Liver (tissue), 9 donors: ENCODE measurements around the gene PFKP. TPM values are rescaled to one million over a fixed set of nuclear protein-coding genes. Genes with fewer than 3 reads are reported as not detected.

Experiments used
- DNase-seq: peaks from one replicate; pipeline ENCODE4 v3.0.0-alpha.2; 2017; ENCODE audit warnings: low spot score
- H3K27ac ChIP-seq, 2 donors: one replicate each; pipeline ENCODE4 v1.7.0; 2013; ENCODE audit warnings: inconsistent platforms in 2 of 2, low read length in 2 of 2, control low read depth in 1 of 2, low read depth in 1 of 2, mild to moderate bottlenecking in 1 of 2
- H3K27me3 ChIP-seq, 4 donors: one replicate each; pipeline versions ENCODE4 v1.6.1 to v1.7.0; 2013; ENCODE audit warnings: low read length in 3 of 4, inconsistent platforms in 1 of 4, mild to moderate bottlenecking in 1 of 4, moderate library complexity in 1 of 4; ENCODE audit not compliant: control insufficient read depth in 4 of 4, insufficient read depth in 4 of 4
- H3K36me3 ChIP-seq, 4 donors: one replicate each; pipeline versions ENCODE4 v1.6.1 to v1.7.0; 2013; ENCODE audit warnings: low read length in 3 of 4, mild to moderate bottlenecking in 3 of 4, low read depth in 1 of 4, moderate library complexity in 1 of 4; ENCODE audit not compliant: control insufficient read depth in 4 of 4, insufficient read depth in 3 of 4
- H3K4me1 ChIP-seq, 4 donors: one replicate each; pipeline versions ENCODE4 v1.6.1 to v1.7.0; 2013; ENCODE audit warnings: low read length in 3 of 4, mild to moderate bottlenecking in 3 of 4, moderate library complexity in 1 of 4; ENCODE audit not compliant: control insufficient read depth in 4 of 4, insufficient read depth in 4 of 4
- H3K4me3 ChIP-seq, 3 donors: one replicate each; pipeline versions ENCODE4 v1.6.1 to v1.7.0; 2013; ENCODE audit warnings: low read length in 3 of 3, control low read depth in 1 of 3, low read depth in 1 of 3, mild to moderate bottlenecking in 1 of 3
- H3K9ac ChIP-seq, 2 donors: one replicate each; pipeline ENCODE4 v1.7.0; 2013; ENCODE audit warnings: low read length in 2 of 2, mild to moderate bottlenecking in 2 of 2, moderate library complexity in 2 of 2, control low read depth in 1 of 2, low read depth in 1 of 2
- H3K9me3 ChIP-seq, 4 donors: one replicate each; pipeline versions ENCODE4 v1.6.1 to v1.7.0; 2013; ENCODE audit warnings: low read length in 3 of 4; ENCODE audit not compliant: control insufficient read depth in 4 of 4
- EGR1 ChIP-seq, 2 donors: IDR thresholded peaks; 2 replicates each; pipeline ENCODE4 v1.6.1; 2016 to 2018; ENCODE audit warnings: antibody characterized with exemption in 2 of 2, low read depth in 2 of 2
- JUND ChIP-seq, 2 donors: IDR thresholded peaks; 2 replicates each; pipeline ENCODE4 v1.6.1; 2016; ENCODE audit warnings: antibody characterized with exemption in 2 of 2
- RXRA ChIP-seq, 2 donors: IDR thresholded peaks; 2 replicates each; pipeline ENCODE4 v1.6.1; 2017 to 2018; ENCODE audit warnings: antibody characterized with exemption in 2 of 2, mild to moderate bottlenecking in 1 of 2
- SP1 ChIP-seq: IDR thresholded peaks from 2 replicates; pipeline ENCODE4 v1.6.1; 2018; ENCODE audit warnings: antibody characterized with exemption, mild to moderate bottlenecking
- YY1 ChIP-seq: IDR thresholded peaks from 2 replicates; pipeline ENCODE4 v1.6.1; 2016; ENCODE audit warnings: antibody characterized with exemption, mild to moderate bottlenecking
- WGBS: extraction: QIAGEN DNeasy Blood & Tissue Kit; methylation state at CpG from one replicate; pipeline ENCODE4 v1.1.7; 2013; 5-methylcytosine and 5-hydroxymethylcytosine counted together
- polyA plus RNA-seq, 2 donors: library from polyadenylated mRNA; stranded (reverse) in 1 of 2; unstranded in 1 of 2; fragments of 200-250 nt in 1 of 2; fragments of >200 nt in 1 of 2; fragmentation: Nextera tagmentation in 1 of 2; extraction: Ambion mirVana in 1 of 2; gene quantifications; one replicate each; pipeline versions ENCODE4 v1.2.1 to v1.2.3, GENCODE V29; 2013 to 2015
- total RNA-seq, 2 donors: library from RNA; depleted of rRNA; stranded (reverse); fragments of >200 nt; gene quantifications; one replicate each; pipeline ENCODE4 v1.2.3, GENCODE V29; 2014
- TF ChIP-seq, protein P1 (sequence below): IDR thresholded peaks from 2 replicates; pipeline ENCODE4 v1.6.1; 2016; ENCODE audit warnings: antibody characterized with exemption
- TF ChIP-seq, protein P2 (sequence below): IDR thresholded peaks from 2 replicates; pipeline ENCODE4 v1.6.1; 2016; ENCODE audit warnings: antibody characterized with exemption, mild to moderate bottlenecking
- TF ChIP-seq, protein P3 (sequence below): fragments of 150-350 bp; IDR thresholded peaks from 2 replicates; pipeline ENCODE4 v1.5.1; 2017; ENCODE audit warnings: improper control_type of control experiment, low read depth, low read length; ENCODE audit not compliant: missing input control
- TF ChIP-seq, protein P4 (sequence below): IDR thresholded peaks from 2 replicates; pipeline ENCODE4 v1.6.1; 2016; ENCODE audit warnings: antibody characterized with exemption
- TF ChIP-seq, protein P5 (sequence below): IDR thresholded peaks from 2 replicates; pipeline ENCODE4 v1.6.1; 2016; ENCODE audit warnings: antibody characterized with exemption
- donor health status: healthy.
- donor health status: healthy.
- donor health status: healthy.
- donor health status: healthy.
- donor health status: healthy.

PFKP gene
- total and polyA plus RNA-seq, 4 donors = 1.1 to 5.0 (median 2.8) TPM

DNA sequence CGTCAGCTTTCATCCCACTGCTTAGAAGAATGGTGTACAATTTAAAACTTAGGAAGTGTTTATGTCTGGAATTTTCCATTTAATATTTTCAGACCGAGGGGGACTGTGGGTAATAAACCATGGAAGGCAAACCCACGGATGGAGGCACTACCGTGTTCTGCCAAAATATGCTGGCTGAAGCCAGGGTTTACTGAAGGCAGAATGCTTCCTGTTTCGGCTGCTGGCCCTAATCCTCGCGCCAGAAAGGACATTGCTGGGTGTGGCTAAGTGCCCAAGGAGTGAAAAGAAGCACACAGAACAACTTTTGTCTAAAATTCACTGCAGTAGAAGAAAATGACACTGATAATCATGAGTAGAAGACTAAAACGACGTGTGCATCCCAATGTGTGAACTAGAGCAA, 72.9 kb downstream of the PFKP start (continued):
- TF ChIP-seq, protein P1, sequence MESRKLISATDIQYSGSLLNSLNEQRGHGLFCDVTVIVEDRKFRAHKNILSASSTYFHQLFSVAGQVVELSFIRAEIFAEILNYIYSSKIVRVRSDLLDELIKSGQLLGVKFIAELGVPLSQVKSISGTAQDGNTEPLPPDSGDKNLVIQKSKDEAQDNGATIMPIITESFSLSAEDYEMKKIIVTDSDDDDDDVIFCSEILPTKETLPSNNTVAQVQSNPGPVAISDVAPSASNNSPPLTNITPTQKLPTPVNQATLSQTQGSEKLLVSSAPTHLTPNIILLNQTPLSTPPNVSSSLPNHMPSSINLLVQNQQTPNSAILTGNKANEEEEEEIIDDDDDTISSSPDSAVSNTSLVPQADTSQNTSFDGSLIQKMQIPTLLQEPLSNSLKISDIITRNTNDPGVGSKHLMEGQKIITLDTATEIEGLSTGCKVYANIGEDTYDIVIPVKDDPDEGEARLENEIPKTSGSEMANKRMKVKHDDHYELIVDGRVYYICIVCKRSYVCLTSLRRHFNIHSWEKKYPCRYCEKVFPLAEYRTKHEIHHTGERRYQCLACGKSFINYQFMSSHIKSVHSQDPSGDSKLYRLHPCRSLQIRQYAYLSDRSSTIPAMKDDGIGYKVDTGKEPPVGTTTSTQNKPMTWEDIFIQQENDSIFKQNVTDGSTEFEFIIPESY = no peak

DNA sequence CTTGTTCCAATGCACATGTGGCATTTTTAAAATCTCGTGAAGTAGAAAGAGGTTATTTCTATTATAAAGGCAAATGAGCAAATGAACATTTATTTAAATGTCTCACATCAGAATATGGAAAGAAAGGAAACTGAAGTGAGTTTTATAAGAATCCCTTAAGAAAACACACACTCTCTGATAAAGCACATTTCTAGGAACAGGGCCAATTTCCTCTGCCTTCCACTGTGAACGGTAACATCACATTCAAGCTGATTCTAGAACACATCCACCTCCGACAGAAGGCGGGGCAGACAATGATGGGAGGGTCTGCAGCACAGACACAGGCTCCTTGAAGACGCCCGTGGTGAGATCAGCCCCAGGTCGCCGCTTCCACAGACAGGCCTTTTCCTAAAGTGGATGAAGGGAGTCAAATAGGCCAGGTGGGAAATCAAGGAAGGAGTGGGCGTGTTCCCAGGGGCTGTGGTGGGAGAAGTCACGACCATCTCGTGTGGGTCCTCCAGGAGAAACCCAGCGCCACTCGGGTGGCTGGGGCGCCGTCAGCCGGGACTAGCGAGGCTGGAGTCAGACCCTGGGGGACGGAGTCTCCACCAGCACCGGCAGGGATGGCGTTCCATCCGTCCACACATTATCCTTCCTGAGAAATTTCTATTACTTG, 74.1 kb downstream of the PFKP start:
- H3K4me1 ChIP-seq = no peaks in the 10 kb centered on the region
- 92% methylated on average over 21 of the region's 21 CpGs for WGBS
- TF ChIP-seq EGR1 (IDR thresholded peaks at IDR 0.05; ENCODE audit: low read depth in 2 of 2) (no peak), JUND (IDR thresholded peaks at IDR 0.05) (no peak), SP1 (no peak), RXRA (IDR thresholded peaks at IDR 0.05) (no peak), YY1 (no peak)
- TF ChIP-seq, protein P2, sequence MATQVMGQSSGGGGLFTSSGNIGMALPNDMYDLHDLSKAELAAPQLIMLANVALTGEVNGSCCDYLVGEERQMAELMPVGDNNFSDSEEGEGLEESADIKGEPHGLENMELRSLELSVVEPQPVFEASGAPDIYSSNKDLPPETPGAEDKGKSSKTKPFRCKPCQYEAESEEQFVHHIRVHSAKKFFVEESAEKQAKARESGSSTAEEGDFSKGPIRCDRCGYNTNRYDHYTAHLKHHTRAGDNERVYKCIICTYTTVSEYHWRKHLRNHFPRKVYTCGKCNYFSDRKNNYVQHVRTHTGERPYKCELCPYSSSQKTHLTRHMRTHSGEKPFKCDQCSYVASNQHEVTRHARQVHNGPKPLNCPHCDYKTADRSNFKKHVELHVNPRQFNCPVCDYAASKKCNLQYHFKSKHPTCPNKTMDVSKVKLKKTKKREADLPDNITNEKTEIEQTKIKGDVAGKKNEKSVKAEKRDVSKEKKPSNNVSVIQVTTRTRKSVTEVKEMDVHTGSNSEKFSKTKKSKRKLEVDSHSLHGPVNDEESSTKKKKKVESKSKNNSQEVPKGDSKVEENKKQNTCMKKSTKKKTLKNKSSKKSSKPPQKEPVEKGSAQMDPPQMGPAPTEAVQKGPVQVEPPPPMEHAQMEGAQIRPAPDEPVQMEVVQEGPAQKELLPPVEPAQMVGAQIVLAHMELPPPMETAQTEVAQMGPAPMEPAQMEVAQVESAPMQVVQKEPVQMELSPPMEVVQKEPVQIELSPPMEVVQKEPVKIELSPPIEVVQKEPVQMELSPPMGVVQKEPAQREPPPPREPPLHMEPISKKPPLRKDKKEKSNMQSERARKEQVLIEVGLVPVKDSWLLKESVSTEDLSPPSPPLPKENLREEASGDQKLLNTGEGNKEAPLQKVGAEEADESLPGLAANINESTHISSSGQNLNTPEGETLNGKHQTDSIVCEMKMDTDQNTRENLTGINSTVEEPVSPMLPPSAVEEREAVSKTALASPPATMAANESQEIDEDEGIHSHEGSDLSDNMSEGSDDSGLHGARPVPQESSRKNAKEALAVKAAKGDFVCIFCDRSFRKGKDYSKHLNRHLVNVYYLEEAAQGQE = no peak
- TF ChIP-seq, protein P3, sequence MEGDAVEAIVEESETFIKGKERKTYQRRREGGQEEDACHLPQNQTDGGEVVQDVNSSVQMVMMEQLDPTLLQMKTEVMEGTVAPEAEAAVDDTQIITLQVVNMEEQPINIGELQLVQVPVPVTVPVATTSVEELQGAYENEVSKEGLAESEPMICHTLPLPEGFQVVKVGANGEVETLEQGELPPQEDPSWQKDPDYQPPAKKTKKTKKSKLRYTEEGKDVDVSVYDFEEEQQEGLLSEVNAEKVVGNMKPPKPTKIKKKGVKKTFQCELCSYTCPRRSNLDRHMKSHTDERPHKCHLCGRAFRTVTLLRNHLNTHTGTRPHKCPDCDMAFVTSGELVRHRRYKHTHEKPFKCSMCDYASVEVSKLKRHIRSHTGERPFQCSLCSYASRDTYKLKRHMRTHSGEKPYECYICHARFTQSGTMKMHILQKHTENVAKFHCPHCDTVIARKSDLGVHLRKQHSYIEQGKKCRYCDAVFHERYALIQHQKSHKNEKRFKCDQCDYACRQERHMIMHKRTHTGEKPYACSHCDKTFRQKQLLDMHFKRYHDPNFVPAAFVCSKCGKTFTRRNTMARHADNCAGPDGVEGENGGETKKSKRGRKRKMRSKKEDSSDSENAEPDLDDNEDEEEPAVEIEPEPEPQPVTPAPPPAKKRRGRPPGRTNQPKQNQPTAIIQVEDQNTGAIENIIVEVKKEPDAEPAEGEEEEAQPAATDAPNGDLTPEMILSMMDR = no peak
- TF ChIP-seq, protein P4, sequence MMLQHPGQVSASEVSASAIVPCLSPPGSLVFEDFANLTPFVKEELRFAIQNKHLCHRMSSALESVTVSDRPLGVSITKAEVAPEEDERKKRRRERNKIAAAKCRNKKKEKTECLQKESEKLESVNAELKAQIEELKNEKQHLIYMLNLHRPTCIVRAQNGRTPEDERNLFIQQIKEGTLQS = no peak
- TF ChIP-seq, protein P5, sequence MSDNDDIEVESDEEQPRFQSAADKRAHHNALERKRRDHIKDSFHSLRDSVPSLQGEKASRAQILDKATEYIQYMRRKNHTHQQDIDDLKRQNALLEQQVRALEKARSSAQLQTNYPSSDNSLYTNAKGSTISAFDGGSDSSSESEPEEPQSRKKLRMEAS = no peak
- H3K27me3 ChIP-seq = no peaks in the 10 kb centered on the region
- H3K4me3 ChIP-seq = no peak overlapping the region
- no peak overlapping the region for H3K27ac ChIP-seq
- peaks cover 21 to 87% (median 67%) of the 10 kb centered on the region in 4 donors for H3K36me3 ChIP-seq
- DNase-seq = no peak
- no peaks in the 10 kb centered on the region for H3K9me3 ChIP-seq
- H3K9ac ChIP-seq = no peak overlapping the region
